Measurements from ENCODE around the gene DBNDD1.

Gene DBNDD1

DNA sequence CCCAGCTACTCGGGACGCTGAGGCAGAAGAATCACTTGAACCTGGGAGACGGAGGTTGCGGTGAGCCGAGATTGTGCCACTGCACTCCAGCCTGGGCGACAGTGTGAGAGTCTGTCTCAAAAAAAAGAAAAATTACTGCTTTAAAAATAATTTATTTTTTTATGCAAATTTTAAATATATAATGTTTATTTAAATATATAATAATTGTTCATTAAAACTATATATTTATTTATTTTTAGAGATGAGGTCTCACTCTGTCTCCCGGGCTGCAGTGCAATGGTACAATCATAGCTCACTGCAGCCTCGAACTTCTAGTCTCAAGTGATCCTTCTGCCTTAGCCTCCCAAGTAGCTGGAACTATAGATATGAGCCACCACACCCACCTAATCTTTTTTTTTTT is 15.2 kb upstream of the DBNDD1 start:
- no peak for TF ChIP-seq ZFX (IDR thresholded peaks at IDR 0.05; ENCODE audit: borderline replicate concordance)
- TF ChIP-seq, protein P1, sequence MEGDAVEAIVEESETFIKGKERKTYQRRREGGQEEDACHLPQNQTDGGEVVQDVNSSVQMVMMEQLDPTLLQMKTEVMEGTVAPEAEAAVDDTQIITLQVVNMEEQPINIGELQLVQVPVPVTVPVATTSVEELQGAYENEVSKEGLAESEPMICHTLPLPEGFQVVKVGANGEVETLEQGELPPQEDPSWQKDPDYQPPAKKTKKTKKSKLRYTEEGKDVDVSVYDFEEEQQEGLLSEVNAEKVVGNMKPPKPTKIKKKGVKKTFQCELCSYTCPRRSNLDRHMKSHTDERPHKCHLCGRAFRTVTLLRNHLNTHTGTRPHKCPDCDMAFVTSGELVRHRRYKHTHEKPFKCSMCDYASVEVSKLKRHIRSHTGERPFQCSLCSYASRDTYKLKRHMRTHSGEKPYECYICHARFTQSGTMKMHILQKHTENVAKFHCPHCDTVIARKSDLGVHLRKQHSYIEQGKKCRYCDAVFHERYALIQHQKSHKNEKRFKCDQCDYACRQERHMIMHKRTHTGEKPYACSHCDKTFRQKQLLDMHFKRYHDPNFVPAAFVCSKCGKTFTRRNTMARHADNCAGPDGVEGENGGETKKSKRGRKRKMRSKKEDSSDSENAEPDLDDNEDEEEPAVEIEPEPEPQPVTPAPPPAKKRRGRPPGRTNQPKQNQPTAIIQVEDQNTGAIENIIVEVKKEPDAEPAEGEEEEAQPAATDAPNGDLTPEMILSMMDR (IDR thresholded peaks at IDR 0.05), result no peak

DNA sequence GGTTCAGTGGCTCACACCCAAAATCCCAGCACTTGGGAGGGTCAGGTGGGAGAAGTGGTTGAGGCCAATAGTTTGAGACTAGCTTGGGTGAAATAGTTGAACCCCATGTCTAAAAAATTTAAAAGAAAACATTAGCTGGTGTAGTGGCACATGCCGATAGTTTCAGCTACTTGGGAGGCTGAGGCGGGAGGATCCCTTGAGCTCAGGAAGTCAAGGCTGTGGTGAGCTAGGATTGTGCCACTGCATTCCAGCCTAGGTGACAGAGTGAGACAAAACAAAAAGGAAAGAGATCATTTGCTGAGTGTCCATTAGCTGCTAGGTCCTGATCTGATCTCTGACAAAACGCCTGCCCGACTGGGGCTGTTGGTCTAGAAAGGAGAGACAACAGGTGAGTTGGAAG is 14.1 kb upstream of the DBNDD1 start:
- H3K27ac ChIP-seq, result no peak overlapping the region
- TF ChIP-seq, protein P1 (IDR thresholded peaks at IDR 0.05), result no peak
- no peak for TF ChIP-seq ZFX (IDR thresholded peaks at IDR 0.05; ENCODE audit: borderline replicate concordance)

More for the DNA sequence above, 15.2 kb upstream of the DBNDD1 start:
- no peak overlapping the region for H3K27ac ChIP-seq

DNA sequence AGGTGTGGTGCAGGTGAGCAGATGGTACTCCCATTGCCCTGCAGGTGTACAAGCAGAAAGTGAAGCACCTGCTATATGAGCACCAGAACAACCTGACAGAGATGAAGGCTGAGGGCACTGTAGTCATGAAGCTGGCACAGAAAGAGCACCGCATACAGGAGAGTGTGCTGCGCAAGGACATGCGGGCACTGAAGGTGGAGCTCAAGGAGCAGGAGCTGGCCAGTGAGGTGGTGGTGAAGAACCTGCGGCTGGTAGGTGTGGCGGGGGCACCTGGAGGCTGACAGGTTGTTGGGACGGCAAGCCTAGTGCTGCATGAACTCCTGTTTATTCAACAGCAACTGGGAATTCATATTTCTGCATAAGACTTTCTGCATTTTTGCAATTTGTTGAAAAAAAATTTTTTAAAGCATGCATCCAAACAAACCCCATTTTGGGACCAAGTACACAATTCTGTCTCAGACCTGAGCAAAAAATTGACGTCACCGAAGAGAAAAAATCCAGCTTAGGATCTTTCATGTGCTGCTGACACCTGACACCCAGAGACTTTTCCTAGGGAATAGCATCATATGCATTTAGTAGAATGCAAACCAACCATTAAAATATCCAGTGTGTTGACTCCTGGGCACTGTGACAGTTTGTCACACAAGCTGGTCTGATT is 13.5 kb upstream of the DBNDD1 start:
- no peak overlapping the region for H3K27ac ChIP-seq
- no peak for TF ChIP-seq ZFX (IDR thresholded peaks at IDR 0.05; ENCODE audit: borderline replicate concordance)
- TF ChIP-seq, protein P1 (IDR thresholded peaks at IDR 0.05), result no peak

DNA sequence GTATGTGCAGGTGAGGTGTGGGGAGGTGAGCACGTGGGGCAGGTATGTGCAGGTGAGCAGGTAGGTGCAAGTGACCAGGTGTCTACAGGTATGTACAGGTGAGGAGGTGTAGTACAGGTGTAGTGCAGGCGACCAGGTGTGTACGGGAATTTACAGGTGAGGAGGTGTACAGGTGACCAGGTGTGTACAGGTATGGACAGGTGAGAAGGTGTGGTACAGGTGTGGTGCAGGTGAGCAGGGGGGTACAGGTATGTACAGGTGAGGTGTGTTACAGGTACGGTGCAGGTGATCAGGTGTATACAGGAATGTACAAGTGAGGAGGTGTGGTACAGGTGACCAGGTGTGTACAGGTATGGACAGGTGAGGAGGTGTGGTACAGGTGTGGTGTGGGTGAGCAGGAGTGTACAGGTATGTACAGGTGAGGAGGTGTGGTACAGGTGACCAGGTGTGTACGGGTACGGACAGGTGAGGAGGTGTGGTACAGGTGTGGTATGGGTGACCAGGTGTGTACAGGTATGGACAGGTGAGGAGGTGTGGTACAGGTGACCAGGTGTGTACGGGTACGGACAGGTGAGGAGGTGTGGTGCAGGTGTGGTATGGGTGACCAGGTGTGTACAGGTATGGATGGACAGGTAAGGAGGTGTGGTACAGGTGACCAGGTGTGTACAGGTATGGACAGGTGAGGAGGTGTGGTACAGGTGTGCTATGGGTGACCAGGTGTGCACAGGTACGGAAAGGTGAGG is 12.8 kb upstream of the DBNDD1 start:
- TF ChIP-seq, protein P1 (IDR thresholded peaks at IDR 0.05), result no peak
- no peak for TF ChIP-seq ZFX (IDR thresholded peaks at IDR 0.05; ENCODE audit: borderline replicate concordance)
- no peak overlapping the region for H3K27ac ChIP-seq

DNA sequence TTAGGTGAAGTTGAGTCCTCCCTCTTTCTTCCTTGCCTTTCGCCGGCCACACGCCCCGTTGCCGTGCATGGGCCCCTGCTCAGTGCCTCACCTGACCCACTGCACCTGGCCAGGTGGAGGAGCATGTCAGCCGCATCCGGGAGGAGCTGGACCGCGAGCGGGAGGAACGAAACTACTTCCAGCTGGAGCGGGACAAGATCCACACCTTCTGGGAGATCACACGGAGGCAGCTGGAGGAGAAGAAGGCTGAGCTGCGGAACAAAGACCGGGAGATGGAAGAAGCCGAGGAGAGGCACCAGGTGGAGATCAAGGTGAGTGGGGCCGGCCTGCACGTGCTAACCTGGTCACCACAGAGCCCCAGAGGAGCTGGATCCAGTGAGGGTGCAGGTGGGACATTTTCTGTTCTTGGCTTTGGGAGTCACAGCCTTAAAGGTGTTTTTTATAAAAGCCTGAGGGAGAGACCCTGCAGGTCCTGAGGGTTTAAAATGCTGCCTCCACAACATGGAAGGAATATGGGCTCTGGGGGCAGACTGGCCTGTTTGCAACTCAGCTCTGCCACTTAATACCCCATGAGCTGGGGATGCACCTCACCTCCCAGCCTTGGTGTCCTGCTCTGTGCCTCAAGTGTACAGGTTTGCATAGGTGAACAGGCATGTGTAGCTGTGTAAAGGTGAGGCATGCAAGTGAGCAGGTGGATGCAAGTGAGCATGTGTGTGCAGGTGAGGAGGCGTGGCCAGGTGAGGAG is 12.1 kb upstream of the DBNDD1 start:
- no peak overlapping the region for H3K27ac ChIP-seq
- TF ChIP-seq ZFX (IDR thresholded peaks at IDR 0.05; ENCODE audit: borderline replicate concordance), result no peak
- TF ChIP-seq, protein P1 (IDR thresholded peaks at IDR 0.05), result no peak

DNA sequence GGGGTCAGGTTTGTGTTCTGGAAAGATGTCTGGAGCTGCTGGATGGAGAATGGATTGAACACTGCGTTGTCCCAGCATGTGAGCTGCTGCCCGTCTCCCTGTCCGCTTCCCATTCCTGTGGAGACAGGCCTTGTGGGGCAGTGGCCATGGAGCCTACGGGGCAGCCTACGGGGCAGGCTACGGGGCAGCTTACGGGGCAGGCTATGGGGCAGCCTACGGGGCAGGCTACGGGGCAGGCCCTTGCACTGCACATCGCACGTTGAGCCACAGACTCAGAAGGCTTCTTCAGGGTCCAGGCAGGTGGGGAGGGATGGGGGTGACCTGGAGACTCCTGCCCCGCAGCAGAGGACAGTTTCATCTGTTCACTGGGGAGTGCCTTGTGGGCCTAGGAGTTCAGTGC is 9.7 kb upstream of the DBNDD1 start:
- no peak overlapping the region for H3K27ac ChIP-seq
- TF ChIP-seq ZFX (IDR thresholded peaks at IDR 0.05; ENCODE audit: borderline replicate concordance), result no peak
- TF ChIP-seq, protein P1 (IDR thresholded peaks at IDR 0.05), result no peak

Measured in 22Rv1 (cell line).